ENCODE data around the gene PIK3C2A.
"Not testable (repeated sequence)": the region's sequence is repeated elsewhere in the genome, so short reads cannot be mapped to it uniquely, and the experiment has no call there.

PIK3C2A gene

GRCh38 chr11:17207317-17208256, at the start of gene PIK3C2A:
PIK3C2A (minus strand) TSS chr11:17207986; CDS start chr11:17169741, 38,245 bp downstream.
- peak; percentile 96 for DNase-seq (ENCODE audit: low spot score)

- DNase-seq (ENCODE audit: low spot score) = no peak
Observed at GRCh38 chr11:17257196-17257595, 49.4 kb upstream of the PIK3C2A start.

- no peak for DNase-seq (ENCODE audit: low spot score)
Observed at GRCh38 chr11:17256512-17256911, 48.7 kb upstream of the PIK3C2A start.

- DNase-seq (ENCODE audit: low spot score) = no peak
Observed at GRCh38 chr11:17252704-17253103, 44.9 kb upstream of the PIK3C2A start.

GRCh38 chr11:17250561-17251350, 43.0 kb upstream of the PIK3C2A start:
- no peak for DNase-seq (ENCODE audit: low spot score)

GRCh38 chr11:17244046-17244445, 36.3 kb upstream of the PIK3C2A start:
- DNase-seq (ENCODE audit: low spot score) = no peak

- not testable (repeated sequence) for DNase-seq (ENCODE audit: low spot score)
Observed at GRCh38 chr11:17242954-17243353, 35.2 kb upstream of the PIK3C2A start.

- no peak for DNase-seq (ENCODE audit: low spot score)
Observed at GRCh38 chr11:17240780-17241179, 33.0 kb upstream of the PIK3C2A start.

GRCh38 chr11:17239927-17240326, 32.1 kb upstream of the PIK3C2A start:
- not testable (repeated sequence) for DNase-seq (ENCODE audit: low spot score)

GRCh38 chr11:17238377-17238776, 30.6 kb upstream of the PIK3C2A start:
- DNase-seq (ENCODE audit: low spot score) = no peak

- no peak for DNase-seq (ENCODE audit: low spot score)
Observed at GRCh38 chr11:17233101-17233500, 25.3 kb upstream of the PIK3C2A start.

GRCh38 chr11:17230867-17231851, 23.4 kb upstream of the PIK3C2A start:
- DNase-seq (ENCODE audit: low spot score) = peak; percentile 53

- DNase-seq (ENCODE audit: low spot score) = no peak
Observed at GRCh38 chr11:17229481-17230152, 21.8 kb upstream of the PIK3C2A start.

- DNase-seq (ENCODE audit: low spot score) = not testable (repeated sequence)
Observed at GRCh38 chr11:17228186-17228925, 20.6 kb upstream of the PIK3C2A start.

GRCh38 chr11:17224727-17225126, 16.9 kb upstream of the PIK3C2A start:
- DNase-seq (ENCODE audit: low spot score) = no peak

- no peak for DNase-seq (ENCODE audit: low spot score)
Observed at GRCh38 chr11:17221968-17222367, 14.2 kb upstream of the PIK3C2A start.

- no peak for DNase-seq (ENCODE audit: low spot score)
Observed at GRCh38 chr11:17219016-17219415, 11.2 kb upstream of the PIK3C2A start.

- DNase-seq (ENCODE audit: low spot score) = no peak
Observed at GRCh38 chr11:17218403-17218802, 10.6 kb upstream of the PIK3C2A start.

- DNase-seq (ENCODE audit: low spot score) = no peak
Observed at GRCh38 chr11:17217401-17217800, 9.6 kb upstream of the PIK3C2A start.

- DNase-seq (ENCODE audit: low spot score) = no peak
Observed at GRCh38 chr11:17214338-17214737, 6.6 kb upstream of the PIK3C2A start.
